ENCODE results near the gene WAC. TPM values are rescaled to one million over a fixed set of nuclear protein-coding genes. Genes with fewer than 3 reads are reported as not detected.
A peak's percentile ranks its signal among the peaks of the same experiment; 100 is the strongest.

The WAC gene
- total RNA-seq, 2 donors from 2014 or later: 43.8 to 58.3 TPM

DNA sequence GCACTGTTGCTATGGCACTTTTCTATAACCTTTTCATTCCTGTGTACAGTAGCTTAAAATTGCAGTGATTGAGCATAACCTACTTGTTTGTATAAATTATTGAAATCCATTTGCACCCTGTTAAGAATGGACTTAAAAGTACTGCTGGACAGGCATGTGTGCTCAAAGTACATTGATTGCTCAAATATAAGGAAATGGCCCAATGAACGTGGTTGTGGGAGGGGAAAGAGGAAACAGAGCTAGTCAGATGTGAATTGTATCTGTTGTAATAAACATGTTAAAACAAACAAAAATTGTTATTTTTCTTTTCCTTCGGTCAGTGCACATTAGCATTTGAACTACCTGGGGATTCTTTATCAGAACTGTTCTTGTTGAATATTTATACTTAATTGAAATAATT is 87.3 kb downstream of the WAC start:
- Histone ChIP-seq H3K9me3 (no peaks in the 10 kb centered on the region), H3K27ac (no peak overlapping the region), H3K27me3 (no peaks in the 10 kb centered on the region), H3K4me1 (peaks cover 5% of the 10 kb centered on the region), H3K36me3 (replicated peaks in 1 of 2; ENCODE audit: insufficient read depth in 1 of 2, low read depth in 2 of 2) (peaks cover 0 to 12% of the 10 kb centered on the region in 2 donors), H3K4me3 (no peak overlapping the region)
- intact Hi-C loops (cut with DNase I): no loop called here
- no peak for ATAC-seq
- DNase-seq: no peak
- WGBS, 2 donors: 58 to 69% methylated on average over 2 of the region's 2 CpGs
- TF ChIP-seq, protein P1, sequence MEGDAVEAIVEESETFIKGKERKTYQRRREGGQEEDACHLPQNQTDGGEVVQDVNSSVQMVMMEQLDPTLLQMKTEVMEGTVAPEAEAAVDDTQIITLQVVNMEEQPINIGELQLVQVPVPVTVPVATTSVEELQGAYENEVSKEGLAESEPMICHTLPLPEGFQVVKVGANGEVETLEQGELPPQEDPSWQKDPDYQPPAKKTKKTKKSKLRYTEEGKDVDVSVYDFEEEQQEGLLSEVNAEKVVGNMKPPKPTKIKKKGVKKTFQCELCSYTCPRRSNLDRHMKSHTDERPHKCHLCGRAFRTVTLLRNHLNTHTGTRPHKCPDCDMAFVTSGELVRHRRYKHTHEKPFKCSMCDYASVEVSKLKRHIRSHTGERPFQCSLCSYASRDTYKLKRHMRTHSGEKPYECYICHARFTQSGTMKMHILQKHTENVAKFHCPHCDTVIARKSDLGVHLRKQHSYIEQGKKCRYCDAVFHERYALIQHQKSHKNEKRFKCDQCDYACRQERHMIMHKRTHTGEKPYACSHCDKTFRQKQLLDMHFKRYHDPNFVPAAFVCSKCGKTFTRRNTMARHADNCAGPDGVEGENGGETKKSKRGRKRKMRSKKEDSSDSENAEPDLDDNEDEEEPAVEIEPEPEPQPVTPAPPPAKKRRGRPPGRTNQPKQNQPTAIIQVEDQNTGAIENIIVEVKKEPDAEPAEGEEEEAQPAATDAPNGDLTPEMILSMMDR (IDR thresholded peaks at IDR 0.05): no peak
- no peak for TF ChIP-seq POLR2A (IDR thresholded peaks at IDR 0.05)

DNA sequence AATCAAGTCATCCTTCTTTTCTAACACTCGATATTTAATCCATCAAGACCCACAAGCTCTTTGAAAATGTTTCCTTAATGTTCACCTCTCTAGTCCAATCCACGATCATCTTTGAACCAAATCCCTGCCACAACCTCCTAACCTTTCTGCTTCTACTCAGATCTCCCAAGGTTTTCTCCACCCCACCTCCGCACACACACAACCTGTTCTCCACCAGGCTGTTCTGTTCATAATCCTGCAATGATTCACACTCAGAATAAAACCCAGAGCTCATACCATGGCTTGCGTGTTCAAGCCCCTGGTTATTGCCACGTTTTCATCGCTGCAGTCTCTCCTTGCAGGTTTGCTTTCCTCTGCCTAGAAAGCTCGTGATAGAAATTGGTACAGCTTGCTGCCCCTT is 90.6 kb downstream of the WAC start:
- 79 to 82% methylated on average over 7 of the region's 7 CpGs for WGBS, 2 donors
- DNase-seq: no peak
- Histone ChIP-seq H3K27me3 (no peaks in the 10 kb centered on the region), H3K9me3 (no peaks in the 10 kb centered on the region), H3K4me1 (no peaks in the 10 kb centered on the region), H3K27ac (no peak overlapping the region), H3K4me3 (no peak overlapping the region), H3K36me3 (replicated peaks in 1 of 2; ENCODE audit: insufficient read depth in 1 of 2, low read depth in 2 of 2) (peaks cover 0 to 3% of the 10 kb centered on the region in 2 donors)
- no peak for ATAC-seq
- intact Hi-C loops (cut with DNase I): no loop called here
- TF ChIP-seq, protein P1 (IDR thresholded peaks at IDR 0.05): no peak
- no peak for TF ChIP-seq POLR2A (IDR thresholded peaks at IDR 0.05)

DNA sequence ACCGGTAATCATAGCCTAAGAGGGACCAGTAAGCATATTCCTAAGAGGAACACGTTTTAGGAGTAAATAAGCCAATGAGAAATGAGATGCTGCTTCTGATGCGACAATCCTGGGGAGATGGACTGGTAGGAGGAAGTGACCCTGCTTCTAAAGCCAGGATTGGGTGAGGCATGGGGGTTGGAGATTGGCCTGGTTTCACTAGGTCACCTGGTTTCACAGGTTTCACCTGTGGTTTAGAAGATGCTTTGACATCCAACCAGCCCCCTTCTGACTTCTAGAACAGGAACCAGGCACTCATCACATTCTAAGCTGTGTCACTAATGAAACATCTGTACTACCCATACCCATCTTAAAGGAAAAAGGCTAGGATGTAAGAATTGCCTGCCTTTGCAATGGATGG is 91.4 kb downstream of the WAC start:
- 65 to 80% methylated on average over 3 of the region's 3 CpGs for WGBS, 2 donors
- no peaks in the 10 kb centered on the region for H3K9me3 ChIP-seq
- TF ChIP-seq POLR2A (IDR thresholded peaks at IDR 0.05): no peak
- TF ChIP-seq, protein P1 (IDR thresholded peaks at IDR 0.05): no peak
- H3K4me3 ChIP-seq: no peak overlapping the region
- H3K27ac ChIP-seq: no peak overlapping the region
- DNase-seq (no peak), ATAC-seq (no peak)
- H3K4me1 ChIP-seq: no peaks in the 10 kb centered on the region
- H3K36me3 ChIP-seq (replicated peaks in 1 of 2; ENCODE audit: insufficient read depth in 1 of 2, low read depth in 2 of 2): peaks cover 0 to 3% of the 10 kb centered on the region in 2 donors
- H3K27me3 ChIP-seq: no peaks in the 10 kb centered on the region
- intact Hi-C loops (cut with DNase I): no loop called here

DNA sequence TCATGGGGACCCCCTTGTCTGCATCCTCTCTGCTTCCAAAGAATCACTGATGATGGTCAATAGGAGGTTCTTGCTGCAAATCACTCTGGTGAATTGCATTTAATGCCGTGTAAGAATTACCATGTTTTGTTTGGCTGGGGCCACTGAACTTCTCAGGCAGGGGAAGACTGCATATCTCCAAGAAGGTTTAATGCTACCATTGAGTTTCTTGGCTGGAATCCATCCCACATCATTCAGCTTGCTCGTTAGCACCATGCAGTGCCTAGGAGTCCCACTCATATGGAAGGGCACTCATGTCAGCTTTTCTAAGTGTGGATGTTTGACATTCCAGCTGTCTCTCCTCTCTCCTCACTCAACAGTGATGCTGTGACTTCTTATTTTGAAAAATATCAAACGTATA is 94.2 kb downstream of the WAC start:
- no peaks in the 10 kb centered on the region for H3K4me1 ChIP-seq
- no peak overlapping the region for H3K27ac ChIP-seq
- no peak overlapping the region for H3K4me3 ChIP-seq
- no peaks in the 10 kb centered on the region for H3K36me3 ChIP-seq (replicated peaks in 1 of 2; ENCODE audit: insufficient read depth in 1 of 2, low read depth in 2 of 2)
- DNase-seq: no peak
- intact Hi-C loops (cut with DNase I): no loop called here
- TF ChIP-seq, protein P1 (IDR thresholded peaks at IDR 0.05): no peak
- no peak for TF ChIP-seq POLR2A (IDR thresholded peaks at IDR 0.05)
- WGBS, 2 donors: 29 to 37% methylated on average over 3 of the region's 3 CpGs
- no peaks in the 10 kb centered on the region for H3K9me3 ChIP-seq
- no peaks in the 10 kb centered on the region for H3K27me3 ChIP-seq
- no peak for ATAC-seq

DNA sequence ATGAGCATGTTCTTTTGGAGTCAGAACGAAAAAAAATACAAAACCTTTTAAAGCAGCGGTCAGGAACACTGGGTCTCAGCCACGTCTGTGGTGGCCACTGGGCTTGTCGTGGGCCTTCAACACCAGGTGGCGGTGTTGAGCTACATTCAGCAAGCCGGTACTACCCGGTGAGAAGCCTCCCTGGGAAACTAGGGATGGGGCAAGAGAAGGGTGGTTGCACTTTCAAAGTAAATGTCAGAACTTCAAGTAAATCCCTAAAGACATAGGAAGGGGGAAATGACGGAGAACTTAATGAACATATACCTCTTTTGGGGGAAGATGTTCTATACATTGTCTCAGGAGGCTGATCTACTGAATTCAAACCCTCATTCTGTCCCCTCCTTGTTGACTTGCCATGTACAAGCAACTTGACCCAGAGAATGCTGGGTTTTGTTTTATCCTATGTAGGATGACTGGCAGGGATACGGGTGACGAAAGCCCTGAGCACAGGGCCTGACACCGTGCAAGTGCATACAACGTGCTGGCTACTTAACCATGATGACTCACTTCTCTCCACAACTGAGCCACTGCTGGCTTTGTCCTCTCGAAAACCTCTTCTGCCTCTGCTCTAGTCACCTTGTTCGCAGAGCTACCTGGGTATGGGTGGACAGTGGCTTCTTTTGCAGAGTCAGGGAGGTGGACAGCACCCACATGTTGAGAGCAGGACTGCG is 95.4 kb downstream of the WAC start:
- 13 to 24% methylated on average over 14 to 15 of the region's 15 CpGs for WGBS, 2 donors
- Histone ChIP-seq H3K9me3 (no peaks in the 10 kb centered on the region), H3K27ac (no peak overlapping the region), H3K36me3 (replicated peaks in 1 of 2; ENCODE audit: insufficient read depth in 1 of 2, low read depth in 2 of 2) (no peaks in the 10 kb centered on the region), H3K4me1 (no peaks in the 10 kb centered on the region), H3K4me3 (no peak overlapping the region), H3K27me3 (no peaks in the 10 kb centered on the region)
- DNase-seq: peak; percentile 82 to 87 (median 82)
- peak; percentile 87 for ATAC-seq
- intact Hi-C loops (cut with DNase I): loop anchor here (2.0 kb wide), 1 partner anchor 674 kb away; no protein-coding TSS in a partner anchor
- TF ChIP-seq POLR2A (IDR thresholded peaks at IDR 0.05): no peak
- TF ChIP-seq, protein P1 (IDR thresholded peaks at IDR 0.05): peak; percentile 78 to 93 (median 80)

Measured in body of pancreas (tissue), 4 donors.